ENCODE measurements around the gene MARCHF3.

DNA sequence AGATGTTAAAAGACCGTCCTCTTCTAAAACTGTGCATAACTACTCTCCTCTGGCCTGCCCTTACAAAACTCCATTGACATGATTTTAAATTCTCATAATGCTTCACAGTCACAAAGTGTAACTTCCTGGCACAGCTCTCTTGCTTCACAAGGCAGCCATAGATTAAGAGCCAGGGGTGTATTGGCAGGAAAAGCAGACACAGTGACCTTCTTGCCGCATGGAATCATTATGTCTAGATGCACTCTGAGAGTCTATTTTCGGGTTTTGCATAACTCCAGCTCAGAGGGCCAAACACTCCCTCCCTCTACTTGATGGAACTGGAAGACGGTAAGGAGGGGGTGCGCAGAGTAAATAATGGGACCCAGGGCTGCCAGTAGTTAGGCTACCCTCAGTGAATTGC, 110.1 kb downstream of the MARCHF3 start:
- no peak for TF ChIP-seq CTBP1 (IDR thresholded peaks at IDR 0.05; ENCODE audit: borderline replicate concordance)
- TF ChIP-seq NFRKB (IDR thresholded peaks at IDR 0.05) = no peak
- TF ChIP-seq FOXM1 (IDR thresholded peaks at IDR 0.05; ENCODE audit: borderline replicate concordance) = no peak
- TF ChIP-seq BHLHE40 (IDR thresholded peaks at IDR 0.05; ENCODE audit: borderline replicate concordance) = no peak
- no peak for TF ChIP-seq SP1 (IDR thresholded peaks at IDR 0.05)
- no peak for TF ChIP-seq SUZ12 (IDR thresholded peaks at IDR 0.05)
- no peak for TF ChIP-seq HDGF (IDR thresholded peaks at IDR 0.05; ENCODE audit: borderline replicate concordance)
- TF ChIP-seq ARNT (IDR thresholded peaks at IDR 0.05) = no peak
- TF ChIP-seq ELF4 (IDR thresholded peaks at IDR 0.05) = no peak
- no peak for TF ChIP-seq TARDBP (IDR thresholded peaks at IDR 0.05)
- TF ChIP-seq, protein P1, sequence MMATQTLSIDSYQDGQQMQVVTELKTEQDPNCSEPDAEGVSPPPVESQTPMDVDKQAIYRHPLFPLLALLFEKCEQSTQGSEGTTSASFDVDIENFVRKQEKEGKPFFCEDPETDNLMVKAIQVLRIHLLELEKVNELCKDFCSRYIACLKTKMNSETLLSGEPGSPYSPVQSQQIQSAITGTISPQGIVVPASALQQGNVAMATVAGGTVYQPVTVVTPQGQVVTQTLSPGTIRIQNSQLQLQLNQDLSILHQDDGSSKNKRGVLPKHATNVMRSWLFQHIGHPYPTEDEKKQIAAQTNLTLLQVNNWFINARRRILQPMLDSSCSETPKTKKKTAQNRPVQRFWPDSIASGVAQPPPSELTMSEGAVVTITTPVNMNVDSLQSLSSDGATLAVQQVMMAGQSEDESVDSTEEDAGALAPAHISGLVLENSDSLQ (IDR thresholded peaks at IDR 0.05) = no peak
- no peak for TF ChIP-seq ZNF384 (IDR thresholded peaks at IDR 0.05)
